COR-L47 (cell line): Measurements from ENCODE around the gene CAMSAP1.
A peak's percentile ranks its signal among the peaks of the same experiment; 100 is the strongest.
"Not testable (repeated sequence)": the region's sequence is repeated elsewhere in the genome, so short reads cannot be mapped to it uniquely, and the experiment has no call there.

Experiments used
- DNase-seq: peaks from one replicate; lab custom pipeline; 2025; lab: John Stamatoyannopoulos, UW

CAMSAP1 gene, protein sequence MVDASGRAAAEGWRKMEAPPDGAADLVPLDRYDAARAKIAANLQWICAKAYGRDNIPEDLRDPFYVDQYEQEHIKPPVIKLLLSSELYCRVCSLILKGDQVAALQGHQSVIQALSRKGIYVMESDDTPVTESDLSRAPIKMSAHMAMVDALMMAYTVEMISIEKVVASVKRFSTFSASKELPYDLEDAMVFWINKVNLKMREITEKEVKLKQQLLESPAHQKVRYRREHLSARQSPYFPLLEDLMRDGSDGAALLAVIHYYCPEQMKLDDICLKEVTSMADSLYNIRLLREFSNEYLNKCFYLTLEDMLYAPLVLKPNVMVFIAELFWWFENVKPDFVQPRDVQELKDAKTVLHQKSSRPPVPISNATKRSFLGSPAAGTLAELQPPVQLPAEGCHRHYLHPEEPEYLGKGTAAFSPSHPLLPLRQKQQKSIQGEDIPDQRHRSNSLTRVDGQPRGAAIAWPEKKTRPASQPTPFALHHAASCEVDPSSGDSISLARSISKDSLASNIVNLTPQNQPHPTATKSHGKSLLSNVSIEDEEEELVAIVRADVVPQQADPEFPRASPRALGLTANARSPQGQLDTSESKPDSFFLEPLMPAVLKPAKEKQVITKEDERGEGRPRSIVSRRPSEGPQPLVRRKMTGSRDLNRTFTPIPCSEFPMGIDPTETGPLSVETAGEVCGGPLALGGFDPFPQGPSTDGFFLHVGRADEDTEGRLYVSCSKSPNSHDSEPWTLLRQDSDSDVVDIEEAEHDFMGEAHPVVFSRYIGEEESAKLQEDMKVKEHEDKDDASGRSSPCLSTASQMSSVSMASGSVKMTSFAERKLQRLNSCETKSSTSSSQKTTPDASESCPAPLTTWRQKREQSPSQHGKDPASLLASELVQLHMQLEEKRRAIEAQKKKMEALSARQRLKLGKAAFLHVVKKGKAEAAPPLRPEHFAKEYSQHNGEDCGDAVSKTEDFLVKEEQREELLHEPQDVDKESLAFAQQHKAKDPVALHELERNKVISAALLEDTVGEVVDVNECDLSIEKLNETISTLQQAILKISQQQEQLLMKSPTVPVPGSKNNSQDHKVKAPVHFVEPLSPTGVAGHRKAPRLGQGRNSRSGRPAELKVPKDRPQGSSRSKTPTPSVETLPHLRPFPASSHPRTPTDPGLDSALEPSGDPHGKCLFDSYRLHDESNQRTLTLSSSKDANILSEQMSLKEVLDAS (N-terminal part only)

DNA sequence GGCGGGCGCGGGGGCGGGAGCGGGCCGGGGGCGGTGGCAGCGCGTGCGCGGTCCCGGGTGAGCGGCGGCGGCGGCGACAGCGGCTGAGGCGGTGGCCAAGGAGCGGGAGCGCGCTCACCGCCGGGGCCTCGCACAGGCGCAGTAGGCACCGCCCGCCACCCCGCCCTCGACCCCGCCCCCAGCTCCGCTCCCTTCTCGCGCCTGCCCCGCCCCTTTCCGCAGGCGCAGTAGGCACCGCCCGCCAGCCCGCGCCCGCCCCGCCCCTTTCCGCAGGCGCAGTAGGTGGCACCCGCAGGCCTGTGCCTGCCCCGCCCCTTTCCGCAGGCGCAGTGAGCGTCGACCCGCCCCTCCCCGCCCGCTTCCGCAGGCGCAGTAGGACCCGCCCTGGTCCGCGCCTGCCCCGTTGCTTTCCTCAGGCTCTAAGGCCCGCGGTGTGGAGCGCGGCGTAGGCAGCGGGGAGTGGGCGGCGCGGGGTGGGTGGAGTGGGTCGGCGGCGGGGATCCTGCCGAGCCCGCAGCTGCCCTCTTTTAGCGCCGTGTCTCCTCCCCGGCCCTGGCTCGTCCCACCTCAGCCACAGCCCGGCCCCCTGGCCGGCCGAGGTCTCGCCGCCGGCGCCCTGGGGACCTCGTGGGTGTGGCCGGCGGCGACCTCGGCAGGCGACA lies at the start of gene CAMSAP1:
Gene CAMSAP1, minus strand, starts transcription at position 116 of the 662 bp plus-strand sequence. CDS start 387 bp downstream, outside the sequence.
- peak; percentile 90 for DNase-seq

- DNase-seq: no peak
Observed at GRCh38 chr9:135956802-135957174, 49.4 kb upstream of the CAMSAP1 start.

GRCh38 chr9:135955934-135956801 lies 48.8 kb upstream of the CAMSAP1 start:
- DNase-seq: no peak

- DNase-seq: no peak
Observed at GRCh38 chr9:135952664-135953206, 45.4 kb upstream of the CAMSAP1 start.

DNA sequence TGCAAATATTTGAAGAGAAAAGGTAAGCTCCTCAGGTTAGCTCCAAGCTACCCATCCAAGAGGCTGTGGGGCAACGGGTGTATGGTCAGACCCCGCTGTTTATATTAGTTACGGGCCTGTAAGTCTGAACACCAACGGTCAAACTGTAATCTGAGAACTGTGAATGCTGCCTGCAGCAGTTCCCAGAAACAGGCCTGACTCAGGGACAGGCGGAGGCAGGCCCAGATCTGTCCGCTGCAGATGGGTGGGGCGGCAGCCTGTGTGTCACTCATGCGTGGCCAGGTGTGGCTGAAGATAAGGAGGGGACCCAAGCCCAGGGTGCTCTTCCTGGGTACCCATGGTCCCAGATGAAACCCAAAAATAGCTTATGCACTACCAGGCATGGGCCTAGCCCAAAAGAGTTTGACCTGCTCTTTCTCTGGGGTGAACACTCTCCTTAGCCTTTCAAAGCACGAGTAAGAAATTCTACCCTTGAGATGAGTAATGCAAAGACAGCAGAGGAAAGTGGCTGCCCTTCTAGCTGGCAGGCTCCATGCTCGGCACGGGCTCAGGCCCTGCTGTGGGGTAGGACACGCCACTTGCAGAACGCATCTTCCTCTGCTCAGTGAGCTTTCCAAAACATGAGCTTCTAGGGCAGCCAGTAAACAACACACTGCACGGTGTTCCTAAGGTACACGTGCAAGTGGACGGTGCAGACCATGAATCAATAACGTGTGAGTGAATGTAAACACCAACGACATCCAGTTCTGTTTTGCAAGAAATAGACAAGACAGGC lies 44.7 kb upstream of the CAMSAP1 start:
- no peak for DNase-seq

DNA sequence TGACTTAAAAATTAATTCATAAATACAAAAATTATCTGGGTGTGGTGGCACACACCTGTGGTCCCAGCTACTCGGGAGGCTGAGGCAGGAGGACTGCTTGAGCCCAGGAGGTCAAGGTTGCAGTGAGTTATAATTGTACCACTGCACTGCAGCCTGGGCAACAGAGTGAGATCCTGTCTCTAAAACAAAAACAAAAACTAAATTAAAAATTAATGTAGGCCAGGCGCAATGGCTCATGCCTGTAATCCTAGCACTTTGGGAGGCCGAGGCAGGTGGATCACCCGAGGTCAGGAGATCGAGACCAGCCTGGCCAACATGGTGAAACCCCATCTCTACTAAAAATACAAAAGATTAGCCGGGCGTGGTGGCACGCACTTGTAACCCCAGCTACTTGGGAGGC lies 44.0 kb upstream of the CAMSAP1 start:
- not testable (repeated sequence) for DNase-seq

GRCh38 chr9:135950841-135951240 lies 43.5 kb upstream of the CAMSAP1 start:
- DNase-seq: not testable (repeated sequence)

- DNase-seq: no peak
Observed at GRCh38 chr9:135950135-135950682, 42.9 kb upstream of the CAMSAP1 start.

DNA sequence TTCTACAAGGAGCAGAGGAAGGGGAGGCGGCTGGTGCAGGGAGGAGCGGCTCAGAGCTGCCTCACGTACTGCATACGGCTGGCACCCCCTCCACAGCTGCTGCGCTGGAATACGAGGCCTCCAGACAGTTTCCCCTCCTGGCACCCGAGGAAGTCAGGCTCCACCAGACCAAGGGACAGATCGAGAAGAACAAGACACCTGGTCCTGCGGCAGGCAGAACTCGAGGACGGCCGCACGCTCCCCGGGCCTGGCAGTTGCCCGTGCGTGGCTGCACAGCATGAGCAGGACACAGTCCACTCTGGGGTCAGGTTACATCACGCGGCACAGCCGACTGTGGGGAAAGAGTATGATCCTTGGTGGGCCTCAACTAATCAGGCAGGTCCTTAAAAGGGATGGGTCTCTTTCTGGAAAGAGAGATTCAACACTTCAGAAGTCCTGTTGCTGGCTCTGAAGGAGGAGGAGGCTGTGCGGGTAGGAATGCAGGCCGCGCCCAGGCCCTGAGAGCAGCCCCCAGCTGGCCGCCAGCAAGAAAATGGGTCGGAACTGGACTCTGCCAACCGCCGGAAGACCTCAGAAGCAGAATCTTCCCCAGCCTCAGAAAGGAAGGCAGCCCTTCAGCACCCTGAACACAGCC lies 42.3 kb upstream of the CAMSAP1 start:
- DNase-seq: no peak

DNA sequence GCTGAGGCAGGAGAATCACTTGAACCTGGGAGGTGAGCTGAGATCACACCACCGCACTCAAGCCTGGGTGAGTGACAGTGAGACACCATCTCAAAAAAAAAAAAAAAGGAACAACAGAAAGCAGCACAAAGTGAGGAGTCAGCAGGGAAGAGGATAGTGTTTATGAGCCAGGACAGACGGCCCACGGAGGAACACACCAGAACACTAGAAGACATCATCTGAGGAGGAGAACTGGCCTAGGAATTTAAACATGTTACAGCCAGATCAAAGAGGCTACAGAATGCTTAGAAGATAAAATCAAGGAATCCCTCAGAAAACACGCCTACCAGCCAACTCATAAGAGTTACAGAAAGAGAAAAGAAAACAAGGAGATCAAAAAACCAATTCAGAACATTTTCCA lies 41.6 kb upstream of the CAMSAP1 start:
- DNase-seq: no peak

- no peak for DNase-seq
Observed at GRCh38 chr9:135948446-135948845, 41.1 kb upstream of the CAMSAP1 start.

GRCh38 chr9:135947582-135947981 lies 40.2 kb upstream of the CAMSAP1 start:
- no peak for DNase-seq

DNA sequence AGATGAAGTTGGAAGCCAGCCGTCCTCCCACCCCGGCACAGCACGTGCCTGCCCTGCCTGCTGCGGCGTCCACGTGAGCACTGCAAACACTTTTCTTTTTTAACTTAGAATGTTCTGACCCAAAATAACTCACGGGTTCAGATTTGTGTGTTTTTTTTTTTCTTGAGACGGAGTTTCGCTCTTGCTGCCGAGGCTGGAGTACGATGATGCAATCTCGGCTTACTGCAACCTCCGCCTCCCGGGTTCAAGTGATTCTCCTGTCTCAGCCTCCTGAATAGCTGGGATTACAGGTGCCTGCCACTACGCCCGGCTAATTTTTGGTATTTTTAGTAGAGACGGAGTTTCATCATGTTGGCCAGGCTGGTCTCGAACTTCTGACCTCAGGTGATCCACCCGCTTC lies 39.8 kb upstream of the CAMSAP1 start:
- not testable (repeated sequence) for DNase-seq

GRCh38 chr9:135946392-135946994 lies 39.1 kb upstream of the CAMSAP1 start:
- no peak for DNase-seq

DNA sequence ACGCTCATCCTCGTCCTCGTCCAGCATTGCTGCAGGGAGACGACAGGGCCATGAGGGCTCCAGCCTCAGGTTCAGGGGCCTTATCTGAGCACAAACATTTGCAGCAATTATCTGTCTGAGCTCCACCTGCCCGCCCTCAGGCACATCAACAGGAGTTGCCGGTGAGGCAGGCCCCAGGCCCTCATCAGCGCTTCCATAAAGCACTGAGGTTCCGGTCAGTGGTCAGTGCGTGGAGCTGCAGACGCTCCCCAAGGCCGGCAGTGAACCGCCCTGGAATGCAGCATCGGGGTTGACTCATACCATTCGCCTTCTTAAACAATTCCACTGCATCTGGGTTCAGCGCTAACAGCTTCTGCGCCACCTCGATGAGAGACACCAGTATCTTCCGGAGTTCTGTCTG lies 38.6 kb upstream of the CAMSAP1 start:
- no peak for DNase-seq

DNA sequence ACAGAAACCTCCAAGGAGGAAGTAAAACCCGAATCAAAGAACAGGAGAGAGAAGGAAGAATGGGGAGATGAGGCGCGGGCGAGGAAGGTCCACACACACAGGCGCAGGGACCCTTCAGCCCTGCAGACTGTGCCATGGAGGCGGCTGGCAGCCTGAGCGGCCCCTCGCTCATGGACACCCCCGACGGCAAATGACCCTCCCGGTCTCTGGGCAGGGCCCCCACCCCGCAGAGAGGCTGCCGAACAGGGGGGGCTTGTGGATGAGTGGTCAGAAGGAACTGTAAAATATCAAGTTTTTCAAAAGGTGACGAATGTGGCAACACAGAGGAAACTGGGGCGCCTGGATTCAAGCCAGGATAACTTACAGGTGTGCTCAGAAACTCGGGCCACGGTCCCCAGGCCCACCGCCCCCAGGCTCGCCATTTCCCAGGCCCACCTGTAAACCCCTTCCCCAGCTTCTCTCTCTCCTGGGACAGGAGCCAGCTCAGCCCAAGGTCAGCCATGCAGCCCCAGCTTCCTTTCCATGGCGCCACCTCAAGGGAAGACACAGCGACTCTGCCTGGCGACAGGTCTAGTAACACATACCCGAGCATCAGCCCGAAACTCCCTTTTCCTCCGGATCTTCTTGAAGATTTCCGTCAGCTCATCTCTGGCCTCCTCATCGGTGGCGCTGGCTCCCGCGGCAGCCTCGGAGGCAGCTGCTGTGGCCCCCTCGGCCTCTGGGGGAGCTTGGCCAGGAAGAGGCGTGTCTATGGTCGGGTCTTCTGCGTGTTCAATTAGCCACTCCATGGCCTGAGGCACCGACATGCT lies 37.3 kb upstream of the CAMSAP1 start:
- no peak for DNase-seq

DNA sequence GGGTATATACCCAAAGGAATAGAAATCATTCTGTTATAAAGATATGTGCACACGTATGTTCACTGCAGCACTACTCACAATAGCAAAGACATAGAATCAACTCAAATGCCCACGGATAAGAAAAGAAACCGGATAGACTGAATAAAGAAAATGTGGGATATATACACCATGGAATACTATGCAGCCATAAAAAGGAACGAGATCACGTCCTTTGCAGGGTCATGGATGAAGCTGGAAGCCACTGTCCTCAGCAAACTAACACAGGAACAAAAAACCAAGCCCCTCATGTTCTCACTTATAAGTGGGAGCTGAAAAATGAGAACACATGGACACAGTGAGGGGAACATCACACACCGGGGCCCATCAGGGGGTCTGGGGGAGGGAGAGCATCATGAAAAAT lies 36.3 kb upstream of the CAMSAP1 start:
- DNase-seq: not testable (repeated sequence)
